HG03175 (cell line): ENCODE data around the gene UGT1A7.
"Not testable (repeated sequence)": the region's sequence is repeated elsewhere in the genome, so short reads cannot be mapped to it uniquely, and the experiment has no call there.

Experiments
- ATAC-seq: cut with Tn5 transposase; IDR thresholded peaks from one replicate; pipeline ENCODE4 v1.9.1; 2021; ENCODE audit warnings: mild to moderate bottlenecking, moderate library complexity; ENCODE audit not compliant: unreplicated experiment

Gene UGT1A7

DNA sequence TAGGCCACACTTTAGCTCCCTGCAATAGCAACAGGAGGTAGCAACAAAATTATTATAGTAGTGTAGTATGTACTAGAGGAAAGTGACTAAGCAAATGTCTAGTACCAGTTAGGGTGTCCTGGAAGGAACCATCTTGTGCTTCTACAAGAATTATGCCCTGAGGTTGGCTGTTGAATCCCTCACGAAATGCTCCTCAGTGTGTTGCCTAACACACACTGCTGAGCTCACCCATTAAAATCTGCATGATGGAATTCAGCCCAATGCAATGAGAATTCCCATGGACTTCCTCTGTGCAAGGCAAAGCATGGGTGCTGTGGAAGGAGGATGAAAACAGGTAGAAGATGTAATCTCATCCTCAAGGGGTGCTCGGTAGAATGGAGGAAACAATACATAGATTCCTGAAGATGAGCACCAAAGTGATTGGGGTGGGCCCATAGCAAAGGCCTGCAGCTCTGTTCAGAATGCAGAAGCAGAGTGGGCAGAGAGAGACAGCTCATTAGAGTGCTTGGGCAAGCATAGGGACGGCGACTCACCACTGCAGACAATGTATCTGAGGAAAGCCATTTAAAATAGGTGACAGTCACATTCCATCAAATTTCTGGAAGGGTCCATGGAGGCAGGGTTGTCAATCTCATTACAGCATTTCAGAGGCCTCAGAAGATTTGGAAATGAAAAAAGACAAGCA lies 1.2 kb upstream of the UGT1A7 start:
- no peak for ATAC-seq

DNA sequence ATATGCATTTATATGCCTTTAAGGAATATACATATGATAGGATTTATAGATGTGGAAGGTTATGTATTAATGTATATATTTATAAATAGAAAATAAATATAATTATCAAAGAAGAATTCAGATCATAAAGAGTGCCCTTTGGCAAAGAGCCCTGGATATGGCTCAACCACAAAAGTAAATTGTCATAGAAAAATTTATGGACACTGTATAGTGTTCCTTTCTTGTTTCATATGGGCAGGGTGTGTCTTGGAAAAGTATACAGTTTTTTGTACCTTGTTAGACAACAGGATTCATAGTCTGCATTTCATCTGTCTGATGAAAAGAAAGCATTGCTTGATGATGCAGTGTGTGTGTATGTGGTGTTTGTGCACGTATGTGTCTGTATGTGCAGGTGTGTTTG lies 2.9 kb downstream of the UGT1A7 start:
- ATAC-seq, result no peak

DNA sequence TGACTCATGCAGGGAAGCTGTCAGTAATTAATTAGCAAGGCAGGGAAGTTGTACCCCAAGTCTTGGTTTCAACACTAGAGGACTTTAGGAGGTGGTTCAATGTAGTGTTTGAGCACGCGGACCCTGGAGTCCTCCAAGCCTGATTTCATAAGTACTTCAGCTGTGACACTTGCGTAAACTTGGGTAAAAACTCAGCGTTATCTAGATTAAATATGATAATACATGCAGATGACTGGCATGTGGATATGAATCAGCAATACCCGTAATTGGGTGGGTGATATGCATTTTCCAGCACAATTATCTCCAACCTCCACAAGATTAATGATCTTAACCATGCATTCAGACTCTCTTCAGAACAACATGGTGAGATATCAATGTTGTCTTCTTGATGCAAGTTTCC lies 5.2 kb downstream of the UGT1A7 start:
- no peak for ATAC-seq

DNA sequence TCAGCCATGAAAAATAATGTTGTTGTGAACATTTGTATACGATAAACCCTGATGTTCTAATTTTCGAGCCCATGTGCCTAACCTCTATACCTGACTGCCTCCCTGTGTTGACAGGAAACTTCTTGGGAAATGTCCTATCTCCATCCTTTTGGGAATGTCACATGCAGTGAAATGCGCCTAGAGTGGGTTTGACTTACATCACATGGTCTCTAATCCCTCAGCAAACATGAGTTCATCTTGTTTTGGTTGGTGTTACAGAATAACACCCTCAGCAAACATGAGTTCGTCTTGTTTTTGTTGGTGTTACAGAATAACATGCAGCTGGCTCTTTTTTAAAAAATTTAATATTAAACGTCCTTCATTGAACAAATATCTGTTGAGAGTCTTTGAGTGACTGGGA lies 6.6 kb downstream of the UGT1A7 start:
- ATAC-seq, result no peak

DNA sequence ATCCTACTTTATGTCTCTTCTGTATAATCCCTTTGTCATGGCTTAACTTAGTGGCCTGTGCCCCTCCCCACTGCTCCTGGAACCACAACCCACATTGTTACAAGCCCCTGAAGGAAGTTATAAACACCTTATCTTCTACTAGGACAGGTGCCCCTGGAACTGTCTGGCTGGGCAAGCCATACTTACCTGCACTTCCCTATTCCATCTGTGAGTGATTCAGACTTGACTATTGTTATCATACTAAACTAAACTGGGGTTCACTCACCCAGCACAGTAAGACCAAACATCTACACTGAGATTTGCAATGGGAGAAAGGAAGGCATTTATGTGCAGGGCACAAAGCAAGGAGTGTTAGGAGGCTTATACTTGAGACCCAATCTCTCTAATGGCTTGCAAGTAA lies 7.3 kb downstream of the UGT1A7 start:
- no peak for ATAC-seq

DNA sequence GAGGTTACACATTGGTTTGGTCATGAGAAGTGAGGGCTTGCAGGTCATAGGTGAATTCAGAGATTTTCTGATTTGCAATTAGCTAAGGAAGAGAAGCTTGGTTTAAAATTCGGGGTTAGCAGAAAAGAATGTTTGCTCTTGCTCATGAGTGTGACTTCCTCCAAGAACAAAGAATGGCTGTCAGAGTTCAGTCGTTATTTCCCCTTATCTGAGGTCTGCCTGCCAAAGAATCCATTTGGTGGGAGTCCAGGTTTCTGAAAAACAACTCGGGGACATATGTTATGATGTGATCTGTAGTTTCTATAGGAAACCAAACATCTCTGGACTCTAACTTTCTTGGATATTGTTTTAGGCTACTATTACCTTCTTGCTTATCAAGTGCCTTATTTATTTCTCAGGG lies 7.8 kb downstream of the UGT1A7 start:
- ATAC-seq, result no peak

DNA sequence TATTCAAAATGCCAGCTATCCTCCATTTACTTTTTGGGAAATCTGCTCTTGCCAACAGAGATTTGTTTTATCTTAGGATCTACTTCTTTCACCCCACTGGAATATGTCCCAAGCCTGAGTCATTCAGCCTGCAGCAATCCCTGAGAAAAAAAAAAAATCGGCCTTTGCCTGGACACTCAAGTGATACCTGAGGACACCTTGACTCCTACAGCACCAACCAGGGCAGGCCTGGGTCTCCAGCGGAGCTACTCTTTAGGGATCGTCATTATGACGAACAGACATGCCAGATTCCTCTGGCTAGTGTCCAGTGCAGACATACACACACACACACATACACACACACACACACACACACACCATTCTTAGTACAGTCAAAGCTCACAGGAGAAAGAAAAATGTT lies 8.7 kb downstream of the UGT1A7 start:
- ATAC-seq, result no peak

DNA sequence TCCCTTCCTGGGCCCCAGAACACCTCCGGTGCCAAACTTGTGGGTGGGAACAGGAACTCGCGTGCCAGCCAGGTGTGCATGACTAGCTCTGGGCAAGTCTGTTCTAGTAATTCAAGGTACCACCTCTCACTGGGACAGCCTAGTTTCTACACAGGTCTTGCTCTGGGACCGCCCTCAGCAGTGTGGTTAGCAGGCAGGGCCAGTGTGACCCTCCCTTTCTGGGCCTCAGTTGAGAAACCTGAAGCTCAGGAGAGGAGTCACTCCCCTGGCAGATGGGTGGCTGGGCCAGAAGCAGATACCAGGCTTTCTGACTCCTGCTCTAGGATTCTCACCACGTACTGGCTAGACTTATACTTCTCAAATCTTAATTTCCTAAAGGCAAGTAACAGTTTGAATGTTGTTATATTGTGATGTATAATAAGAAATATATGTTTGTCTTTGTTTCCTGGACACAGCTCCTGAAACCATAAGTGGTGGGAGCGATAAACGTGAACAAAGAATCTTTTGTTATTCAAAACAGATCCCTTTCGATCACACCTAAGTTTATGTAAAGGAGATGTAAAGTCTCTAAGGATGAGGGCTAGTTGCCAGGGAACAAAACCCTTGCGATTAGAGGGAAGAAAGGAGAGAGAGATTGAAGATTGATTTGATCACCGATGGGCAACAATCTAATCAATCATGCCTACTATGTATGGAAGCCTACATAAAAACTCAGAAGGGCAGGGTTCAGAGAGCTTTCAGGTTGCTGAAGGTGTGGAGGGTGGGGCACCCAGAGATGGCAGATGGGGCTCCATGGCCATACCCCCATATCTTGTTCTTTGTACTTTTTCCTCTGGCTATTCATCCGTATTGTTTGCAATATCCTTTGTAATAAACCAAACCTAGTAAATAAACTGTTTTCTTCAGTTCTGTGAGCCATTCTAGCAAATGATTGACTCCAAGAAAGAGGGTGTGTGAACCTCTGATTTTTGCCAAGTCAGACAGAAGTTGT lies 10.0 kb downstream of the UGT1A7 start:
- ATAC-seq, result no peak

DNA sequence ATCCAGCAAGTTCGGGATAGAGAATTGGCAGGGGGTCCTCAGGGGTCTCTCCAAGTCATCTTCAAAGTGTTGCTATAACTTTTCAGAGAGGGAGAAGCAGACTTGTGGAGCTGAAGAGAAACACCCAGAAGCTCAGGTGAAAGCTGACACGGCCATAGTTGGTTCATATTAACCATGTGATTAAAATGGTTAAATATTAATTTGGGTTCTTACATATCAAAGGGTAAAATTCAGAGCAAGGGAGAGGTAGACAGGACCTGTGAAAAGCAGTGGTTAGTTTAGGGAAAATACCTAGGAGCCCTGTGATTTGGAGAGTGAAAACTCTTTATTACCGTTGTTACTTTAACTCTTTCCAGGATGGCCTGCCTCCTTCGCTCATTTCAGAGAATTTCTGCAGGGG lies 10.9 kb downstream of the UGT1A7 start, which contains the start of gene UGT1A6:
Gene UGT1A6, plus strand, starts transcription at position 243 of the 400 bp plus-strand sequence. Its CDS starts 115 bp downstream, at position 358.
- ATAC-seq, result no peak

DNA sequence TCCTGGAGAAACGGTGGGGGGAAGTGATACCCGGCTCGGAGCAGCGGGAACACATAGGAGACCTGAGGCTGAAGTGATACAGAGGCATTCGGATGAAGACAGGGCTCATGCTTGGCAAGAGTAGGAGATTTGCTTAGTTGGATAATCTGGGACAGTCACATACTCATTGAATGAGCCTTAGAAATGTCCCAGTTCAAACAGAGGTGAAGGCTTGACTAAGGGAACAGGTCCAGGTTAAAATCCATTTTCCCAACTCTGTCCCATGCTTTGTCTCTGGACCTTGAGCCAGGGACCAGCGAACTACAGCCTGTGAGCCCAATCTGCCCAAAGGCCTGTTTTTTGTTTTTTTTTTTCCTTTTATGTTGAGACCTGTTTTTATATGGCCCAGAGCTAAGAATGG lies 12.3 kb downstream of the UGT1A7 start:
- no peak for ATAC-seq

DNA sequence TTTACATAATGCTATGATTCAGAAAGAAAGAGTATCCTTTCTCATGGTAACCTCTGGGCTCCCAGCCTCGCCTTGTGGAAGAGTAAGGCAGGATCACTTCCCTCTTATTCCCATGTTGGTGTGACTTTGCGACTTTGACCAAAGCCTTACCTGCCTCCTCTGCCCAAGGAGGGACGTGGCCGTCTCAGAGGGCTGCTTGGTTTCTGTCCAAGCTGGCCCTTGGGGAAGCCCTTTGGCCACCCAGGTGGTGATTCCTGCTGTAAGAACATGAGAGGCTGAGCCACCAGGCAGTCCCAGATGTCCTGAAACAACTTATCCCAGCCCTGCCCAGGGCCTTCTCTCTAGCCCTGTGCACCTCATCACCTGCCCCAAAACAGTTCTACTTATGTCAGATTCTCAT lies 17.0 kb downstream of the UGT1A7 start:
- no peak for ATAC-seq

DNA sequence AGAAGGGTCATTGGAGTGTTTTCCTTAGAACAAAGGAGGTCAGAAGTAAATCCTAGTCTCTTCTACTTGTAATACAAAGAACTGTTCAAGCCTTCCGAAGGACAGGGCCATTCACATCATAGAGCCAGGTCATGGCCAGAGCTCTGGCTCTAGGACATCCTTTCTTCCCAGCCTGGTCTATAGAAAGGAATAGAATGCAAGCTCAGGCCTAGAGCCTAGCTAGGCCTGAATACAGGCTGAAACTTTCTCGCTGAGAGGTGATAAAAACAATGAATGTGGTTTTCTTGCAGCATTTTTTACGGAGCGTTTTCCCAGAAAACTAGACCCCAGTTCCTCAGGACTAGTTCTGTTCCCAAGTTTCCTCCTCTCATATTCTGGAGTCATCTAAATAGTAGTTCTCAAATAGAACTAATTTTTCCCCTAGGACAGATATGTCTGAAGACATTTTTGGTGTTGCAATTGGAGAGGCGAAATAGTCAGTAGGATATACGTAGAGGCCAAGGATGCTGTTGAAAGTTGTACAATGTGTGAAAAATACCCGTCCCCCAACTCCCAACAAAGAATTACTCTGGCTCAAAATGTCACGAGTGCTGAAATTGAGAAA lies 17.8 kb downstream of the UGT1A7 start:
- no peak for ATAC-seq

DNA sequence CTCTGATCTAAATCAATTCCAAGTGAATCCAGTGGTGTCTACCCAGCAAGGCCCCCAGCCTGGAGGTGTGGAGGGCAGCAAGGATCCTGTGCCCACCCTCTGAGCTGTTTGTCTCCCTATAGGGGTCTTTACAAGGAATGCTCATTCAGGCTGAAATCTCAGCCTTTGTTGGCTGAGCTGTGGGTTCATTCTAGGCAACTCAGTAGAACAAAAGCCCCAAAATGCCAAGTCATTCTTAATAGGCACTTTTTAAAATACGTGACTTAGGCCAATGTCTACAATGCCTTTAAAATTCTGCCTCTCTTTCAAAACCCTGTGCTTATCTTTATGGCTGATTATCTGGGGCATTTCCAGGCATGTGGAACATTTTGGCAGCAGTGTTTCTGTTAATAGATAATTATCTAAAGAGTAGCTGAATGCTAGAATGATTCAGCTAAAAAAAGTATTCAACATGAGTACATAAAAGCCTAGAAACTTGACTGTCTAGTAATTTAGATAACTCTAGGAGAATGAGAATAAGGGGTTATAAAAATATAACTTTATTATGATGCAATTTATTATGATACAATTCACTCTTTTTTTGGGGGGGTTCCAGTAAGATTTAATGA lies 18.4 kb downstream of the UGT1A7 start:
- ATAC-seq, result no peak

DNA sequence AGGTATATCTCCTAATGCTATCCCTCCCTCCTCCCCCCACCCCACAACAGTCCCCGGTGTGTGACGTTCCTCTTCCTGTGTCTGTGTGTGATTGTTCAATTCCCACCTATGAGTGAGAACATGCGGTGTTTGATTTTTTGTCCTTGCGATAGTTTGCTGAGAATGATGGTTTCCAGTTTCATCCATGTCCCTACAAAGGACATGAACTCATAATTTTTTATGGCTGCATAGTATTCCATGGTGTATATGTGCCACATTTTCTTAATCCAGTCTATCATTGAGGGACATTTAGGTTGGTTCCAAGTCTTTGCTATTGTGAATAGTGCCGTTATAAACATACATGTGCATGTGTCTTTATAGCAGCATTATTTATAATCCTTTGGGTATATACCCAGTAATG lies 19.1 kb downstream of the UGT1A7 start:
- not testable (repeated sequence) for ATAC-seq

DNA sequence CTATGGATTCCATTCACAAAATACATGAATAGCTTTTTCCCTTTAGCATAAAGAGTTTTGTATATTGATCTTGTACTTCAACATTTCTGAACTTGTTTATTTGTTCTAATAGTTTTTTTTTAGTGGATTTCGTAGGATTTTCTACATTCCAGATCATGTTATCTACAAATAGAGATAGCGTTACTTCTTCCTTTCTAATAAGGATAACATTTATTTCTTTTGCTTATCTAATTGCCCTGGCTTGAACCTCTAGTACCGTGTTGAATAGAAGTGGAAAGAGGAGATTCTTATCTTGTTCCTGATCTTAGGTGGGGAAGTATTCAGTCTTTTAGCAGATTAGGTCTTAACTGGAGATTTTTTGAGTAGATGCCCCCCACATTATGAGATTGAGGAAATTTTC lies 20.5 kb downstream of the UGT1A7 start:
- no peak for ATAC-seq

DNA sequence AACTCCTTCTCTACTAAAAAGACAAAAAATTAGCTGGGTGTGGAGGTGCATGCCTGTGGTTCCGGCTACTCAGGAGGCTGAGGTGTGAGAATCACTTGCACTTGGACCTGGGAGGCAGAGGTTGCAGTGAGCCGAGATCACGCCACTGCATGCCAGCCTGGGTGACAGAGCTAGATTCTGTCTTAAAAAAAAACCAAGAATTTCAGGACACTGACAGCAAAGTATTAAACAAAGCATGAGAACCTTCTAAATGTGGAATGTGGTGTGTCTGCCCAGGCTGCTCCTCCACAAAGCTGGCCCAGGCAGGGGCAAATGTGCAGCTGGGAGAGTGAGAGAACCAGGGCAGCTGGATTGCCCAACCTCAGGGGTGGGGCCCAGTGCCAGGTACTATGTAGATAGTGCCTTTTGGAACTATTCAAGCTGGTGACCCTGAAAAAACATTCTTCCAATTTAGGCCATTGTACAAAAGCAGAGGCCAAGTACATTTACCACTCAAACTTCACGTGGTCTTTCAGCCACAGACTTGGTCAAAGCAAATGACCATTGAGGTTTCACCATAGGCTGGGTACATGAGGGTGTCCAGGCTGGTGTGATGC lies 24.3 kb downstream of the UGT1A7 start:
- no peak for ATAC-seq

DNA sequence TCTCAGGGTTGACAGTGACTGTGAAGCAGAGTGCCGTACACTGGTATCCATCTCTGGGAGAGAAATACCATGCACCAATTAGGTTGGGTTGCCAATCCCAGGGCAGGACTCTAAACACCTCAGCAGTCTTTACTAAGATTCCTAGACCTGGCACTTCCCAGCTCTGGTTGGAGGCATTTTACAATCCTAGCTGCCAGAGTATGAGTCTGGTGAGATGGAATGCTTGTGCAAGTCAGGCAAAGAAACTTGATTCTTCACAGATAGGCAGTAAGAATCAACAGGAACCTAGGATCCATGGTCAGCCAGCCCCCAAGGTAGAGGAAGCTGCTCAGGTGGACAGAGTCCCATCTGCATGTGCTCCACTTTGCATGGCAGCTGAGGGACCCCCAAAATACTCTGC lies 25.0 kb downstream of the UGT1A7 start:
- ATAC-seq, result no peak

DNA sequence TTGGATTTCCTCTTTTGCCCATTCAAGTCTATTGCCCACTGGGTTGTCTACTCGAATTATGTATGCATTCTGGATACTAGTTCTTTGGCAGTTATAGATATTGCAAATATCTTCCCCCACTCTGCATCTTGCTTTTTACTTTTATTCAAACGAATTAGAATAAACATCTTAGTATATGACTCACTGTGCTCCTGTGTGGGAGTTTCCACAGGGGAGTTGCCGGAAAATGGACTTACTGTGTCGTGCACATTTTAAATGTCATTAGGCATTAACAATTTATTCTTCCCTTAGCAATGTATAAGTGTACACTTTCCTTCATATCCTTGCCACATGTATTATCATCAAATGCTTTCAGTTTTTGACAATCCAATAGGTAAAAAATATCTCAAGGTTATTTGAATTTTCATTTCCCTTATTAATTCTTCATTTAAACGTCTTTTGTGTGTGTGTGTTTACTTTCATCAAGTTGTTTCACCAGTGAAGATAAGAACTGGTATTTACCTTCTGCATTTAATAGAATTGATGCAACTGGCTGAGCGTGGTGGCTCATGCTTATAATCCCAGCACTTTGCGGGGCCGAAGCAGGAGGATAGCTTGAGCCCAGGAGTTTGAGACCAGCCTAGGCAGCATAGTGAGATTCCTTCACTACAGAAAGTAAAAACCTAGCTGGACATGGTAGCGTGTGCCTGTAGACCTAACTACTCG lies 26.4 kb downstream of the UGT1A7 start:
- no peak for ATAC-seq

DNA sequence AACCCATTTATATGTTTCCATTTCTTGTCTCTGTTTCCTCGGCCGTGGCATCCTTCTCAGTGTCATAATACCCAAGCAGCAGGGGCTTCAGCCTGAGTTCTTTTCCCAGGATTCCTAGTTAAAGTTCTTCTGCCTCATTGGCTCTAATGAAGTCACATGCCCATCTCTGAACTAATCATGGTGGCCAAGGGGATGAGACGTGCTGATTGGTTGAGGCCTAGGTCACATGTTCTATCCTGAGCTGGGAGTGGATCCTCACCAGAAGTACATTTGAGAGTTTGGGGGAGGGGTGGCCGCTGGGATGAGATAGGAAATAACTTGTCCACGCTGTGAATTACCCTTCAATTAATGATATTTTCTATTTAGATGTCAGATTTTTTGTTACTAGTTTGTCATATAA lies 27.2 kb downstream of the UGT1A7 start:
- ATAC-seq, result no peak

DNA sequence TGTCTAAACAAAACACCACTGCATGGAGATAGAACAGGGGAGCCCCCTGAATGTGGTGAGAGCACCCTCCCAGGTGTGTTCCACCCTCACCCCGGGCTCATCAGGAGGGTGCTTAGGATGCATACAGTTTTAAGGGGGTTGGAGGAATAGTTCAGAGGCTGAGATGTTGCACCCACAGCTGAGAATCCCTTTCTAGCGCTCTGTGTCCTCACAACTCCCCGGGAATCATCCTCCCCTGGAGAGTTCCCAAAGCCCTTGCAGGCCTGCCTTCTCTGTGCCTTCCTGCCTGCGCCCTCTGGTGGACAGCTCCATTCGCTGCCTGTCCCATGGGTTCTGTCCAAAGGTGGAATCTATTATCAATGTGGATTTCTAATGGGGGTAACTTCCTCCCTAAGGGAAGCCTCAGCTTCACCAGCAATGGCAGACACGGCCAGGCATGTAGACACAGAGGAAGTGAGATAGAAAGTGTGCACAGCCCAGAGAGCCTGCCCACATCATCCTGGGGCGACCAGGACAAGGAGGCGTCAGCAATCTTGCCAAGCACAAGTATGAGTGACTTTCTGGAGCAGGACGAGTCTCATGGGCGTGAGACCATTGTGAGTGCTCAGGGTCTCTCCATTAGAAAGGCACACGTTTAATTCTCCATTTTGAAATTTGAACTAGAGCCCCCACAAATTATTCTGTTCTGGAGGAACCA lies 29.8 kb downstream of the UGT1A7 start:
- ATAC-seq, result peak; percentile 62
